ENCODE measurements around the gene BRCA2.

BRCA2 gene

GRCh38 chr13:32381539-32381938 lies 66.2 kb downstream of the BRCA2 start:
- no peak for DNase-seq (ENCODE audit: low read depth in 2 of 2)

GRCh38 chr13:32383836-32384618 lies 68.7 kb downstream of the BRCA2 start:
- no peak for DNase-seq (ENCODE audit: low read depth in 2 of 2)

- no peak for DNase-seq (ENCODE audit: low read depth in 2 of 2)
Measured at GRCh38 chr13:32384702-32385101, 69.4 kb downstream of the BRCA2 start.

GRCh38 chr13:32385410-32385809 lies 70.1 kb downstream of the BRCA2 start:
- DNase-seq (ENCODE audit: low read depth in 2 of 2) = no peak

- DNase-seq (ENCODE audit: low read depth in 2 of 2) = no peak
Measured at GRCh38 chr13:32390048-32390447, 74.7 kb downstream of the BRCA2 start.

- DNase-seq (ENCODE audit: low read depth in 2 of 2) = no peak
Measured at GRCh38 chr13:32390484-32390883, 75.2 kb downstream of the BRCA2 start.

GRCh38 chr13:32391101-32391619 lies 75.9 kb downstream of the BRCA2 start:
- no peak for DNase-seq (ENCODE audit: low read depth in 2 of 2)

- DNase-seq (ENCODE audit: low read depth in 2 of 2) = no peak
Measured at GRCh38 chr13:32403108-32403507, 87.8 kb downstream of the BRCA2 start.

GRCh38 chr13:32407854-32408253 lies 92.5 kb downstream of the BRCA2 start:
- no peak for DNase-seq (ENCODE audit: low read depth in 2 of 2)

- DNase-seq (ENCODE audit: low read depth in 2 of 2) = no peak
Measured at GRCh38 chr13:32408296-32409000, 93.1 kb downstream of the BRCA2 start.

GRCh38 chr13:32409001-32409313 lies 93.6 kb downstream of the BRCA2 start:
- no peak for DNase-seq (ENCODE audit: low read depth in 2 of 2)

- DNase-seq (ENCODE audit: low read depth in 2 of 2) = no peak
Measured at GRCh38 chr13:32409561-32410421, 94.5 kb downstream of the BRCA2 start.

GRCh38 chr13:32413284-32413683 lies 98.0 kb downstream of the BRCA2 start:
- DNase-seq (ENCODE audit: low read depth in 2 of 2) = no peak

- no peak for DNase-seq (ENCODE audit: low read depth in 2 of 2)
Measured at GRCh38 chr13:32414580-32414979, 99.3 kb downstream of the BRCA2 start.

- no peak for DNase-seq (ENCODE audit: low read depth in 2 of 2)
Measured at GRCh38 chr13:32415019-32415418, 99.7 kb downstream of the BRCA2 start.

- DNase-seq (ENCODE audit: low read depth in 2 of 2) = no peak
Measured at GRCh38 chr13:32417995-32418394, 102.7 kb downstream of the BRCA2 start.

GRCh38 chr13:32419862-32420261 lies 104.6 kb downstream of the BRCA2 start:
- no peak for DNase-seq (ENCODE audit: low read depth in 2 of 2)

GRCh38 chr13:32423592-32423991 lies 108.3 kb downstream of the BRCA2 start:
- no peak for DNase-seq (ENCODE audit: low read depth in 2 of 2)

- DNase-seq (ENCODE audit: low read depth in 2 of 2) = no peak
Measured at GRCh38 chr13:32425158-32425557, 109.8 kb downstream of the BRCA2 start.

GRCh38 chr13:32426191-32426989 lies 111.1 kb downstream of the BRCA2 start:
- peak; percentile 6 to 22 for DNase-seq (ENCODE audit: low read depth in 2 of 2)

All from stimulated activated CD8-positive, alpha-beta memory T cell treated with anti-CD3 and anti-CD28 coated beads, Interleukin-2, amount 100 ng/mL, for 48 hours (primary cell).